Ascending aorta (tissue), 2 donors: ENCODE data around the gene CLIC3. TPM values are rescaled to one million over a fixed set of nuclear protein-coding genes. Genes with fewer than 3 reads are reported as not detected.

ENCODE experiments used
- DNase-seq, 2 donors: peaks; one replicate each; pipeline ENCODE4 v3.0.0-alpha.2; 2019; ENCODE audit warnings: low spot score in 2 of 2
- H3K27ac ChIP-seq, 2 donors: fragments of 200-600 bp; sonication (generic); one replicate each; pipeline ENCODE4 v1.5.1; 2016 to 2017; ENCODE audit warnings: mild to moderate bottlenecking in 1 of 2
- H3K27me3 ChIP-seq: fragments of 200-600 bp; sonication (generic); one replicate; pipeline ENCODE4 v1.5.1; 2017
- H3K36me3 ChIP-seq, 2 donors: fragments of 200-600 bp; sonication (generic); one replicate each; pipeline ENCODE4 v1.5.1; 2016
- H3K4me1 ChIP-seq, 2 donors: fragments of 200-600 bp; sonication (generic); one replicate each; pipeline ENCODE4 v1.5.1; 2016 to 2017; ENCODE audit warnings: mild to moderate bottlenecking in 1 of 2
- H3K4me3 ChIP-seq, 2 donors: fragments of 200-600 bp; sonication (generic); one replicate each; pipeline ENCODE4 v1.5.1; 2016 to 2017; ENCODE audit warnings: mild to moderate bottlenecking in 1 of 2
- H3K9me3 ChIP-seq, 2 donors: fragments of 200-600 bp; sonication (generic); one replicate each; pipeline ENCODE4 v1.5.1; 2016
- intact Hi-C: fragments of 100-400 bp; cut with DNase I; formaldehyde crosslinking; loops from one replicate; pipeline ENCODE4 v1.15.1; 2023
- total RNA-seq: library from RNA; depleted of rRNA; stranded (reverse); fragments of >200 nt; gene quantifications from one replicate; pipeline ENCODE4 v1.1.0, GENCODE V29; 2016
- TF ChIP-seq, protein P1 (sequence below), 3 experiments: fragments of 200-600 bp in 2 of 3; fragments of 450-650 bp in 1 of 3; sonication (generic) in 2 of 3; IDR thresholded peaks; one replicate each; pipeline ENCODE4 v1.5.1; 2016 to 2019; ENCODE audit warnings: antibody characterized with exemption in 3 of 3, mild to moderate bottlenecking in 1 of 3, moderate library complexity in 1 of 3

Gene CLIC3
- total RNA-seq, 1 donor from 2014 or later = 2.8 TPM

DNA sequence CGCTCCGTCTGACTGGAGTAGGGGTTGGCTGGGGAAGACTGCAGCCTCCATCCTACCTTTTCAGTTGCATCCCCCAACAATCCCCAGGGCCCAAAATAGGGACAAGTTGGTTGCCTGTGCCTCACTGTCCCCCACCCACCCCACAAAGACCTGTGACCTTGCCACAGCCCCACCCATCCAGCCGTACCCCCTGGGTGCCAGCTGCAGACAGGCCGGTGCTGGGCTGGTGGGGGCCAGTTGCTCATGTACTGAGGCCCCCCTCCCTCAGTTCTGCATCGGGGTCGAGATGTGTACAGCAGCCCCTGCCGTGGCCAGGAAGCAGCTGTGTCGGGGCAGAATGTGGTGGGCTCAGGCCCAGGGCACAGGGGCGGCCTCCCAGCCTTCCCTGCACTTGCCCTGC, 13.2 kb downstream of the CLIC3 start:
- no peak overlapping the region for H3K4me3 ChIP-seq
- intact Hi-C loops = no loop called here
- H3K9me3 ChIP-seq = no peaks in the 10 kb centered on the region
- peaks cover 0 to under 1% of the 10 kb centered on the region in 2 donors for H3K4me1 ChIP-seq
- TF ChIP-seq, protein P1, sequence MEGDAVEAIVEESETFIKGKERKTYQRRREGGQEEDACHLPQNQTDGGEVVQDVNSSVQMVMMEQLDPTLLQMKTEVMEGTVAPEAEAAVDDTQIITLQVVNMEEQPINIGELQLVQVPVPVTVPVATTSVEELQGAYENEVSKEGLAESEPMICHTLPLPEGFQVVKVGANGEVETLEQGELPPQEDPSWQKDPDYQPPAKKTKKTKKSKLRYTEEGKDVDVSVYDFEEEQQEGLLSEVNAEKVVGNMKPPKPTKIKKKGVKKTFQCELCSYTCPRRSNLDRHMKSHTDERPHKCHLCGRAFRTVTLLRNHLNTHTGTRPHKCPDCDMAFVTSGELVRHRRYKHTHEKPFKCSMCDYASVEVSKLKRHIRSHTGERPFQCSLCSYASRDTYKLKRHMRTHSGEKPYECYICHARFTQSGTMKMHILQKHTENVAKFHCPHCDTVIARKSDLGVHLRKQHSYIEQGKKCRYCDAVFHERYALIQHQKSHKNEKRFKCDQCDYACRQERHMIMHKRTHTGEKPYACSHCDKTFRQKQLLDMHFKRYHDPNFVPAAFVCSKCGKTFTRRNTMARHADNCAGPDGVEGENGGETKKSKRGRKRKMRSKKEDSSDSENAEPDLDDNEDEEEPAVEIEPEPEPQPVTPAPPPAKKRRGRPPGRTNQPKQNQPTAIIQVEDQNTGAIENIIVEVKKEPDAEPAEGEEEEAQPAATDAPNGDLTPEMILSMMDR (IDR thresholded peaks at IDR 0.05) = no peak
- no peak overlapping the region for H3K27ac ChIP-seq
- H3K27me3 ChIP-seq = peaks cover 5% of the 10 kb centered on the region
- no peaks in the 10 kb centered on the region for H3K36me3 ChIP-seq
- DNase-seq = no peak

GRCh38 chr9:136982232-136983051, 13.9 kb downstream of the CLIC3 start, which contains the start of gene LCNL1:
Gene LCNL1 (plus strand): TSS chr9:136982993. CDS start chr9:136983587, 594 bp downstream.
- intact Hi-C loops = no loop called here
- Histone ChIP-seq H3K27me3 (peaks cover 5% of the 10 kb centered on the region), H3K4me1 (peaks cover 7 to 8% of the 10 kb centered on the region in 2 donors), H3K4me3 (no peak within 1 kb of the TSS), H3K9me3 (no peaks in the 10 kb centered on the region), H3K36me3 (no peaks in the 10 kb centered on the region), H3K27ac (no peak within 1 kb of the TSS)
- no peak for DNase-seq
- TF ChIP-seq, protein P1 (IDR thresholded peaks at IDR 0.05) = no peak

GRCh38 chr9:136981588-136982231, 14.7 kb downstream of the CLIC3 start:
- H3K36me3 ChIP-seq = no peaks in the 10 kb centered on the region
- DNase-seq = no peak
- H3K27ac ChIP-seq = no peak overlapping the region
- H3K9me3 ChIP-seq = no peaks in the 10 kb centered on the region
- H3K27me3 ChIP-seq = peaks cover 5% of the 10 kb centered on the region
- TF ChIP-seq, protein P1 (IDR thresholded peaks at IDR 0.05) = no peak
- intact Hi-C loops = no loop called here
- peaks cover 7 to 8% of the 10 kb centered on the region in 2 donors for H3K4me1 ChIP-seq
- no peak overlapping the region for H3K4me3 ChIP-seq

DNA sequence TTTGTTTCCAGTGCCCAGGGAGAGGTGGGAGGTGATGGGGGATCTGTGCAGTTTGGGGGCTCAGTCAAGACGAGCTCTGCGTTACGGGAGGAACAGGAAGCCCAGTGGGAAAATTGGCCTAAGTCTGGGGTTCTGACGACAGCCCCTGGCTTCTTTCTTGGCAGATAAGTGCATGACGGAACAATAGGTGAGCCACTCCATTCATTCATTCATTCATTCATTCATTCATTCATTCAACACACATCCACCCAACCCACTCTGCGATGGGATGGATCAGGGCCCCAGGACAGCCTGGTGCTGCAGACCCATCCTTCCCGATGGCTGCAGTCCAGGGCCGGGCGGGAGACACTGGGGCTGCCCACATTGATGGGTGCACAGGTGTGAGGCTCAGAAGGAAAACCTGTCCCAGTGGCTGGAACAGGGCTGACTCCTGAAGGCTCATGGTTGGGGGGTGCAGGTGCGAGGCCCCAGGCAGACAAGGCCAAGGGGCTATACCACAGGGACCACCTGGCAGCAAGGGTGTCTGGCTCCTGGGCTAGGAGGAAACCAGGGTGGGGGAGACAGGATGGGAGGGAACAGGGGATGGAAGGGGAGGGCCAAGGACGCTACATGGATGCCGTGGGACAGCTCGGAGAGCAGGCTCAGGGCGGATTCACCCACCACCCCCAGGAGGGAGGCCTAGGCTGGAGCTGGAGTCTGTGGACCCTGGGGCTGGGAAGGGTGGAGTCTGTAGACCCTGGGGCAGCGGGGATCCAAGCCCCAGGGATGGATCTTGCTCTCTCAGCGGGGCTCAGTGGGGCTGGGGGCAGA, 15.5 kb downstream of the CLIC3 start:
- intact Hi-C loops = no loop called here
- TF ChIP-seq, protein P1 (IDR thresholded peaks at IDR 0.05) = no peak
- Histone ChIP-seq H3K4me3 (no peak overlapping the region), H3K9me3 (no peaks in the 10 kb centered on the region), H3K27ac (no peak overlapping the region), H3K4me1 (peaks cover 7 to 8% of the 10 kb centered on the region in 2 donors), H3K36me3 (no peaks in the 10 kb centered on the region), H3K27me3 (peaks cover 5% of the 10 kb centered on the region)
- no peak for DNase-seq

DNA sequence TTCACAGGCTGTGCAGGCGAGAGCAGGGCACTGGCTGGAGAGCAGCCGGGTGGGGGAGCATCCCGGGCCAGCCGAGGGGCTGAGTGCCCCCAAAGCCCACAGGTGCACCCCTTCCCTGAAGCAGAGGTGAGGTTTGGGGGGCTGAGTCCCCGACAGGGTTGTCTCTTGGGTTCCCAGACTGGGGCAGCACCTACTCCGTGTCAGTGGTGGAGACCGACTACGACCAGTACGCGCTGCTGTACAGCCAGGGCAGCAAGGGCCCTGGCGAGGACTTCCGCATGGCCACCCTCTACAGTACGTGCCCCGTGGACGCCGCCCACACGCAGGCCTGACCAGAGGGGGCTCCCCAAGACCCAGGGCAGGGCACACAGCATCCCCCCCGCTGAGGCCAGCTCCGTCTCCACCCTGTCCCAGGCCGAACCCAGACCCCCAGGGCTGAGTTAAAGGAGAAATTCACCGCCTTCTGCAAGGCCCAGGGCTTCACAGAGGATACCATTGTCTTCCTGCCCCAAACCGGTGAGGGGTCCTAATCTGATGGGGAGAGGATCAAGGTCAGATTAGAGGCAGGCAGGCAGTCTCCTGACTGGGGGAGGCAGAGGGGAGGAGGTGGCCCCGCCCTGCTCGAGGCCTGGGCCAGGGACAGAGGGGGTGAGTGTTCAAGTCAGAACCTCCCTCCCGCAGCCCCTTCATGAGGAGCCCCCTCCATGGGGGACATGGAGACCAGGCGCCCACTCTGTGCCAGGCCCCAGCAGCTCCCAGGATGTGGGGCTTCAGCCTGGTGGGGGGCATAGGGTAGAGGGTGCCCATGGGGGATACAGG, 16.4 kb downstream of the CLIC3 start:
- Histone ChIP-seq H3K9me3 (no peaks in the 10 kb centered on the region), H3K27me3 (peaks cover 4% of the 10 kb centered on the region), H3K27ac (no peak overlapping the region), H3K4me1 (peaks cover 7 to 8% of the 10 kb centered on the region in 2 donors), H3K4me3 (no peak overlapping the region), H3K36me3 (no peaks in the 10 kb centered on the region)
- TF ChIP-seq, protein P1 (IDR thresholded peaks at IDR 0.05) = no peak
- DNase-seq = no peak
- intact Hi-C loops = no loop called here
